Uterus (tissue), 2 donors: Measurements from ENCODE around the gene PROZ.

ENCODE experiments used
- POLR2A ChIP-seq, 2 donors: fragments of 450-650 bp; IDR thresholded peaks; one replicate each; pipeline ENCODE4 v1.6.1; 2016; ENCODE audit warnings: antibody characterized with exemption in 2 of 2, mild to moderate bottlenecking in 1 of 2, moderate library complexity in 1 of 2
- TF ChIP-seq, protein P1 (sequence below), 4 experiments: fragments of 200-600 bp in 2 of 4; fragments of 450-650 bp in 2 of 4; sonication (generic) in 2 of 4; IDR thresholded peaks; one replicate each; pipeline ENCODE4 v1.5.1; 2016 to 2019; ENCODE audit warnings: antibody characterized with exemption in 4 of 4, mild to moderate bottlenecking in 2 of 4, moderate library complexity in 1 of 4

DNA sequence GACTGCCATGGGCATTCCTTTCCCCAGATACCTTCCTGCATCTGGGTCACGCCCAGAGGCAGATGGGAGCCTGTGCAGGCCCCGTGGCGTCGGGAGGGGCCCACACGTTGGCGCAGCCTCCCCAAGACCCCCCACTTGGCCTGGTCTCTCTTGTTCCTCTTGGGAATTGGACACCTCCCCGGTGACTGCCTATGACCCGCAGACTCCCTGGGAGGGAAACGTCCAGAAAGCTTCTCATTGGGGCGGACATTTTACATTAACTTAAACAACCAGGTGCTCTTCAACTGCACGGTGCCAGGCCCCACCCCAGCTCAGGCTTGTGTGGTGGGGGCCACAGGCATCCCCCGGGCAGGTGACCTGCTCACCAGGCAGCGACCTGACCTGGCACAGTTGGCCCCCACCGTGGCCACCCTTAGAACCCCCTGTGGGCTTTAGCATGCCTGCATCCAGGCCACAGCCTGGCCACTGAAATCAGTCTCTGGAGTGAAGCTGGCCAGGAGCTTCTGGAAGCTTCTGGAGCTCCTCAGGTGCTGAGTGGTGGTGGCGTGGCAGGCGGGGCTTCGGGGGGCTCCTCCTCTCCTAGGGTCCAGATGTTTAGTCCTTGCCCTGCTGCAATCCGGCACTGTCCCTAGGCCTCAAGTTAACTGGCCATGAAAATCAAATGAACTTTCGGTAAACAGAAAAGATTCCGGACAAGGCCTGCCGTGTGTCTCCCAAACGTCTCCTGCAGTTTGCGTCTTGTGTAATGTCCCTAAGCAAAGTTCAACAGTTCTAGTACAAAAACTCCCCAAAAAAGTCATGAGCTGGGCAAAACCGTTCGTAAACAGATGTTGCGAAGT is 8.5 kb upstream of the PROZ start:
- TF ChIP-seq, protein P1, sequence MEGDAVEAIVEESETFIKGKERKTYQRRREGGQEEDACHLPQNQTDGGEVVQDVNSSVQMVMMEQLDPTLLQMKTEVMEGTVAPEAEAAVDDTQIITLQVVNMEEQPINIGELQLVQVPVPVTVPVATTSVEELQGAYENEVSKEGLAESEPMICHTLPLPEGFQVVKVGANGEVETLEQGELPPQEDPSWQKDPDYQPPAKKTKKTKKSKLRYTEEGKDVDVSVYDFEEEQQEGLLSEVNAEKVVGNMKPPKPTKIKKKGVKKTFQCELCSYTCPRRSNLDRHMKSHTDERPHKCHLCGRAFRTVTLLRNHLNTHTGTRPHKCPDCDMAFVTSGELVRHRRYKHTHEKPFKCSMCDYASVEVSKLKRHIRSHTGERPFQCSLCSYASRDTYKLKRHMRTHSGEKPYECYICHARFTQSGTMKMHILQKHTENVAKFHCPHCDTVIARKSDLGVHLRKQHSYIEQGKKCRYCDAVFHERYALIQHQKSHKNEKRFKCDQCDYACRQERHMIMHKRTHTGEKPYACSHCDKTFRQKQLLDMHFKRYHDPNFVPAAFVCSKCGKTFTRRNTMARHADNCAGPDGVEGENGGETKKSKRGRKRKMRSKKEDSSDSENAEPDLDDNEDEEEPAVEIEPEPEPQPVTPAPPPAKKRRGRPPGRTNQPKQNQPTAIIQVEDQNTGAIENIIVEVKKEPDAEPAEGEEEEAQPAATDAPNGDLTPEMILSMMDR (IDR thresholded peaks at IDR 0.05) = no peak
- TF ChIP-seq POLR2A (IDR thresholded peaks at IDR 0.05) = no peak
